B cell (primary cell): ENCODE measurements around the gene F12. TPM values are rescaled to one million over a fixed set of nuclear protein-coding genes. Genes with fewer than 3 reads are reported as not detected.
A peak's percentile ranks its signal among the peaks of the same experiment; 100 is the strongest.

Experiments
- ATAC-seq: fragments of 200-7000 bp; cut with Tn5 transposase; one replicate; pipeline ENCODE4 v1.10.0; 2021; ENCODE audit warnings: low read depth, mild to moderate bottlenecking, moderate number of reproducible peaks, moderate library complexity
- CTCF ChIA-PET: fragments of 350-600 bp; sonication (Branson Sonifier 250); formaldehyde crosslinking; loops from one replicate; lab custom pipeline; 2021; ENCODE audit warnings: antibody characterized with exemption, inconsistent platforms; lab: Charles Lee
- POLR2A ChIA-PET: fragments of 350-600 bp; sonication (Branson Sonifier 250); formaldehyde crosslinking; loops from one replicate; lab custom pipeline; 2021; ENCODE audit warnings: antibody characterized with exemption; lab: Charles Lee
- DNase-seq: peaks from one replicate; pipeline ENCODE4 v3.0.0; 2013
- H2AFZ ChIP-seq: 2 replicates; pipeline ENCODE4 v1.6.1; 2012; ENCODE audit warnings: mild to moderate bottlenecking, low read depth, low read length; ENCODE audit not compliant: insufficient read depth, poor library complexity, severe bottlenecking
- H3K27ac ChIP-seq, 2 donors: 1 replicate in 1 of 2; 2 replicates in 1 of 2; pipeline ENCODE4 v1.5.1; 2012 to 2013; ENCODE audit warnings: low read length in 2 of 2, mild to moderate bottlenecking in 2 of 2, moderate library complexity in 1 of 2
- H3K27me3 ChIP-seq, 4 experiments: fragments of 200-600 bp in 1 of 4; sonication (generic) in 1 of 4; replicated peaks in 1 of 4; 1 replicate in 2 of 4; 2 replicates in 2 of 4; pipeline versions ENCODE4 v1.6.1 to v1.7.0; 2013 to 2016; ENCODE audit warnings: low read length in 3 of 4, mild to moderate bottlenecking in 2 of 4, mixed read lengths in 1 of 4, moderate library complexity in 1 of 4; ENCODE audit not compliant: insufficient read depth in 4 of 4, control insufficient read depth in 3 of 4; ENCODE audit errors: control extremely low read depth in 1 of 4
- H3K36me3 ChIP-seq, 2 experiments: replicated peaks in 1 of 2; 1 replicate in 1 of 2; 2 replicates in 1 of 2; pipeline versions ENCODE4 v1.6.1 to v1.7.1; 2013; ENCODE audit warnings: low read length in 1 of 2; ENCODE audit not compliant: insufficient read depth in 2 of 2, control insufficient read depth in 1 of 2; ENCODE audit errors: control extremely low read depth in 1 of 2, extremely low read depth in 1 of 2
- H3K4me1 ChIP-seq, 2 donors: fragments of 200-600 bp in 1 of 2; sonication (generic) in 1 of 2; 1 replicate in 1 of 2; 2 replicates in 1 of 2; pipeline versions ENCODE4 v1.5.1 to v1.6.1; 2013 to 2017; ENCODE audit warnings: low read length in 2 of 2; ENCODE audit not compliant: control insufficient read depth in 2 of 2, insufficient read depth in 2 of 2
- H3K4me2 ChIP-seq: replicated peaks from 2 replicates; pipeline ENCODE3; 2012; ENCODE audit warnings: mild to moderate bottlenecking, low read depth, low read length; ENCODE audit not compliant: poor library complexity, severe bottlenecking
- H3K4me3 ChIP-seq, 5 experiments: fragments of 200-600 bp in 1 of 5; sonication (generic) in 1 of 5; 1 replicate in 3 of 5; 2 replicates in 2 of 5; pipeline versions ENCODE4 v1.5.1 to v1.7.0; 2011 to 2016; ENCODE audit warnings: low read length in 4 of 5, mild to moderate bottlenecking in 4 of 5, low read depth in 2 of 5, control low read depth in 1 of 5, moderate library complexity in 1 of 5; ENCODE audit not compliant: insufficient read depth in 1 of 5; ENCODE audit errors: control extremely low read depth in 1 of 5, extremely low read depth in 1 of 5
- H3K79me2 ChIP-seq: fragments of 200-600 bp; sonication (generic); one replicate; pipeline ENCODE4 v1.6.0; 2016; ENCODE audit warnings: low read length; ENCODE audit not compliant: control insufficient read depth, insufficient read depth
- H3K9ac ChIP-seq: fragments of 200-600 bp; sonication (generic); 2 replicates; pipeline ENCODE4 v1.6.1; 2017; ENCODE audit warnings: mild to moderate bottlenecking, low read length, moderate library complexity
- H3K9me3 ChIP-seq, 3 donors: one replicate each; pipeline versions ENCODE4 v1.6.1 to v1.7.1; 2013; ENCODE audit warnings: low read length in 2 of 3; ENCODE audit not compliant: control insufficient read depth in 2 of 3, insufficient read depth in 1 of 3; ENCODE audit errors: control extremely low read depth in 1 of 3
- H4K20me1 ChIP-seq: 2 replicates; pipeline ENCODE4 v1.6.0; 2012; ENCODE audit warnings: mild to moderate bottlenecking, low read length; ENCODE audit not compliant: insufficient read depth, control insufficient read depth, poor library complexity, severe bottlenecking
- H3K27ac Mint-ChIP-seq: one replicate; pipeline ENCODE4 v1.8.0; 2021; ENCODE audit warnings: mixed read lengths
- H3K27me3 Mint-ChIP-seq: one replicate; pipeline ENCODE4 v1.8.0; 2021; ENCODE audit warnings: mixed read lengths
- H3K4me1 Mint-ChIP-seq: one replicate; pipeline ENCODE4 v1.8.0; 2021; ENCODE audit warnings: mixed read lengths
- H3K4me3 Mint-ChIP-seq: one replicate; pipeline ENCODE4 v1.8.0; 2021; ENCODE audit warnings: mixed read lengths
- H3K9me3 Mint-ChIP-seq: one replicate; pipeline ENCODE4 v1.8.0; 2022; ENCODE audit warnings: mixed read lengths; ENCODE audit not compliant: insufficient read depth
- EZH2 ChIP-seq: IDR thresholded peaks from 2 replicates; pipeline ENCODE4 v1.6.1; 2012; ENCODE audit warnings: borderline replicate concordance, low read depth, mild to moderate bottlenecking, moderate library complexity, low read length; ENCODE audit not compliant: insufficient read depth, poor library complexity, severe bottlenecking
- WGBS: methylation state at CpG from one replicate; pipeline ENCODE4 v1.1.5; 2013; ENCODE audit warnings: missing lambda C conversion rate; ENCODE audit not compliant: insufficient coverage; 5-methylcytosine and 5-hydroxymethylcytosine counted together
- intact Hi-C: fragments of 100-400 bp; cut with micrococcal nuclease; formaldehyde crosslinking; loops from one replicate; pipeline ENCODE4 v1.10.0; 2022
- polyA plus RNA-seq: library from polyadenylated mRNA; depleted of rRNA; stranded (reverse); fragments of >200 nt; gene quantifications from 2 replicates; pipeline ENCODE4 v1.2.3, GENCODE V29; 2012
- total RNA-seq, 2 donors: library from RNA; stranded (reverse); fragments of 120-200 nt in 1 of 2; gene quantifications; 1 replicate in 1 of 2; 2 replicates in 1 of 2; pipeline versions ENCODE4 v1.2.3 to v1.2.4, GENCODE V29; 2013 to 2022
- TF ChIP-seq, protein P1 (sequence below): fragments of 200-600 bp; IDR thresholded peaks from one replicate; pipeline ENCODE4 v1.8.0; 2022; ENCODE audit warnings: antibody characterized with exemption, mild to moderate bottlenecking

F12 gene
- total and polyA plus RNA-seq, 2 donors (not counting 1 experiment from before 2014, with no cell fraction given) = 3.1 TPM; not detected in 1

DNA sequence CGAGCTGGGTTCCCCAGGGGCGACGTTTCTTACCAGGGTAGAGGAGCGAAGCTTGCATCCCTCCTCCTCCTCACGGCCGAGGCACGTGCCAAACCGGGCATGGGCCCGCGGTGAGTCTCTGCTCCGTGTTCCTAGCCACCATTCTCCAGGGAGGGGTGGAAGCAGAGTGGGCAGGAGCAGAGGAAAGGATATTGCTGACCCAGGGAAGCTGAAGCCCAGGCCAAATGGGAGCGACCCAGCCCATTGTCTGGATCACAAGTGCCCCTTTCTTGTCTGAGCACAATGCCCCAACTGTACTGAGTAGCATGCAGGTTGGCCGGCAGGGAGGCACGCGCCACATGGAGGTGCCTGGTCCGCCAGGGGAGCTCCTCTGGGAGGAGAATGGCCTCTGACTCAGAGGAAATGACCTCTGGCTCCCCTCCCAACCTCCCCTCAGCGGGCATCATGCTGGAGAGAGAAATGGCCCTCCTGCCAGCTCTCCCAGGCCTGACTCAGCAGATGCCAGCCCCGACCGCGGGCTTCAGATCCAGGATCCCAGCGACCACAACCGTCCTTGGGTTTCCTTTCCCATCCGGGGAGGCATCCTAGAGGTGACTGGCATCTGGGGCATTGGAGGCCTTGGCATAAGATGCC is 38.4 kb upstream of the F12 start:
- Histone ChIP-seq H3K4me1 (peaks cover 34 to 51% of the 10 kb centered on the region in 2 donors), H3K79me2 (peaks cover 14% of the 10 kb centered on the region), H3K36me3 (peaks cover 0 to 4% of the 10 kb centered on the region in 2 experiments), H3K9me3 (no peaks in the 10 kb centered on the region), H4K20me1 (peaks cover 46% of the 10 kb centered on the region), H3K9ac (no peak overlapping the region), H2AFZ (no peak overlapping the region), H3K4me2 (peak overlapping the region; percentile 93), H3K27ac (no peak overlapping the region), H3K27me3 (peaks cover 0 to 14% (median 0%) of the 10 kb centered on the region in 4 experiments), H3K4me3 (peak overlapping the region in 1 of 5 experiments; percentile 60)
- ChIA-PET CTCF (interaction anchor here (1.3 to 21.3 kb wide), 7 partner anchors 8 to 138 kb away, joined by 3 to 628 read pairs (median 6); partner anchors contain the start of genes F12, GRK6 and PFN3), POLR2A (interaction anchor here (0.5 to 10.8 kb wide), 8 partner anchors 8 to 698 kb away, joined by 3 to 103 read pairs (median 6); partner anchors contain the start of gene GRK6)
- ATAC-seq (no peak), DNase-seq (peak; percentile 51)
- WGBS = 7% methylated on average over 20 of the region's 23 CpGs
- no peaks in the 10 kb centered on the region for H3K27me3 Mint-ChIP-seq
- peaks cover 51% of the 10 kb centered on the region for H3K4me1 Mint-ChIP-seq
- peak overlapping the region; percentile 70 for H3K27ac Mint-ChIP-seq
- TF ChIP-seq, protein P1, sequence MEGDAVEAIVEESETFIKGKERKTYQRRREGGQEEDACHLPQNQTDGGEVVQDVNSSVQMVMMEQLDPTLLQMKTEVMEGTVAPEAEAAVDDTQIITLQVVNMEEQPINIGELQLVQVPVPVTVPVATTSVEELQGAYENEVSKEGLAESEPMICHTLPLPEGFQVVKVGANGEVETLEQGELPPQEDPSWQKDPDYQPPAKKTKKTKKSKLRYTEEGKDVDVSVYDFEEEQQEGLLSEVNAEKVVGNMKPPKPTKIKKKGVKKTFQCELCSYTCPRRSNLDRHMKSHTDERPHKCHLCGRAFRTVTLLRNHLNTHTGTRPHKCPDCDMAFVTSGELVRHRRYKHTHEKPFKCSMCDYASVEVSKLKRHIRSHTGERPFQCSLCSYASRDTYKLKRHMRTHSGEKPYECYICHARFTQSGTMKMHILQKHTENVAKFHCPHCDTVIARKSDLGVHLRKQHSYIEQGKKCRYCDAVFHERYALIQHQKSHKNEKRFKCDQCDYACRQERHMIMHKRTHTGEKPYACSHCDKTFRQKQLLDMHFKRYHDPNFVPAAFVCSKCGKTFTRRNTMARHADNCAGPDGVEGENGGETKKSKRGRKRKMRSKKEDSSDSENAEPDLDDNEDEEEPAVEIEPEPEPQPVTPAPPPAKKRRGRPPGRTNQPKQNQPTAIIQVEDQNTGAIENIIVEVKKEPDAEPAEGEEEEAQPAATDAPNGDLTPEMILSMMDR = no peak
- no peak for TF ChIP-seq EZH2
- H3K4me3 Mint-ChIP-seq = peak overlapping the region; percentile 75
- intact Hi-C loops = loop anchor here (2.0 kb wide), 1 partner anchor 43 kb away; no protein-coding TSS in a partner anchor
- H3K9me3 Mint-ChIP-seq = no peaks in the 10 kb centered on the region
